ENCODE data around the gene CHST15.

CHST15 gene

DNA sequence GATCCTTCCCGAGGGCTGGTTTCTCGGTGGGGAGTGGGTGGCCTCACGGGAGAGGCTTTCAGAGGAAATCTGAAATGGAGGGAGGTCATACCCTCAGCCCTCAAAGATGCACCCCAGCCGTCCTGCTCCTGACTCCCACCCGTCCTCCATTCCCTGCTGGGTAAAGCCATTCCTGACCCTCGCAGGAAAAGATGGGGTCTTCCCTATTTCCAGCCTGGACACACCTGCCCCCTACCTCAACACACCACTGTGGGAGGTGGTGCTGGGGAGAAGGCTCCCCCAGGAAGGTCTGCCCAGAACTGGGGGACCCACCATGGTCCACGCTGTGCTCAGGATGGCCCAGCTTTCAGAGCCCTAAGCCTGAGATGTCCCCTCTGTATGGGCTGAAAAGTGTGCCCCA lies 86.9 kb downstream of the CHST15 start:
- TF ChIP-seq, protein P1, sequence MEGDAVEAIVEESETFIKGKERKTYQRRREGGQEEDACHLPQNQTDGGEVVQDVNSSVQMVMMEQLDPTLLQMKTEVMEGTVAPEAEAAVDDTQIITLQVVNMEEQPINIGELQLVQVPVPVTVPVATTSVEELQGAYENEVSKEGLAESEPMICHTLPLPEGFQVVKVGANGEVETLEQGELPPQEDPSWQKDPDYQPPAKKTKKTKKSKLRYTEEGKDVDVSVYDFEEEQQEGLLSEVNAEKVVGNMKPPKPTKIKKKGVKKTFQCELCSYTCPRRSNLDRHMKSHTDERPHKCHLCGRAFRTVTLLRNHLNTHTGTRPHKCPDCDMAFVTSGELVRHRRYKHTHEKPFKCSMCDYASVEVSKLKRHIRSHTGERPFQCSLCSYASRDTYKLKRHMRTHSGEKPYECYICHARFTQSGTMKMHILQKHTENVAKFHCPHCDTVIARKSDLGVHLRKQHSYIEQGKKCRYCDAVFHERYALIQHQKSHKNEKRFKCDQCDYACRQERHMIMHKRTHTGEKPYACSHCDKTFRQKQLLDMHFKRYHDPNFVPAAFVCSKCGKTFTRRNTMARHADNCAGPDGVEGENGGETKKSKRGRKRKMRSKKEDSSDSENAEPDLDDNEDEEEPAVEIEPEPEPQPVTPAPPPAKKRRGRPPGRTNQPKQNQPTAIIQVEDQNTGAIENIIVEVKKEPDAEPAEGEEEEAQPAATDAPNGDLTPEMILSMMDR (IDR thresholded peaks at IDR 0.05) = no peak
- no peak overlapping the region for H3K4me3 Mint-ChIP-seq
- peaks cover 15% of the 10 kb centered on the region for H3K27me3 Mint-ChIP-seq (ENCODE audit: low read depth, poor library complexity)
- no peak for DNase-seq
- H3K9me3 Mint-ChIP-seq = peaks cover 3% of the 10 kb centered on the region
- peaks cover 54% of the 10 kb centered on the region for H3K4me1 Mint-ChIP-seq
- H3K27ac Mint-ChIP-seq = peak overlapping the region; percentile 66
- H3K36me3 Mint-ChIP-seq (ENCODE audit: low read depth) = peaks cover 30% of the 10 kb centered on the region

DNA sequence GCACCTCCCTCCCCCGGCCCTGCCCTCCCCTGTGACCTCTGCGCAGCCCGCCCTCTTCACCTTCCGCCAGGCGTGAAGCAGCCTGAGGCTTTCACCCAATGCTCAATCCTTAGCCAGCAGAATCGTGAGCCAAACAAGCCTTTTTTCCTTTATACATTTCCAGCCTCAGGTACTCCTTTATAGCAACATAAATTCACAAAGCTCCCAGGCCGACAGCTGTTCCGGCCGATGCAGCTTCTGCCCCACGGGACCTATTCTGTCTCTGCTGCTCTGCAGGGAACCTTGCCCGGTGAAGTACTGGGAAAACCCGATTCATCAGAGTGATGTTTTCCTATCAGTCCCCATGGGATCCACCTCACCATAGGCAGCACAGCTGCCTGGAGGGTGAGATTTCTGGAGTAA lies 87.4 kb downstream of the CHST15 start:
- Mint-ChIP-seq H3K9me3 (no peaks in the 10 kb centered on the region), H3K27me3 (ENCODE audit: low read depth, poor library complexity) (peaks cover 15% of the 10 kb centered on the region), H3K36me3 (ENCODE audit: low read depth) (peaks cover 25% of the 10 kb centered on the region), H3K4me3 (peak overlapping the region; percentile 57), H3K27ac (peak overlapping the region; percentile 93), H3K4me1 (peaks cover 54% of the 10 kb centered on the region)
- TF ChIP-seq, protein P1 (IDR thresholded peaks at IDR 0.05) = no peak
- DNase-seq = peak; percentile 47

DNA sequence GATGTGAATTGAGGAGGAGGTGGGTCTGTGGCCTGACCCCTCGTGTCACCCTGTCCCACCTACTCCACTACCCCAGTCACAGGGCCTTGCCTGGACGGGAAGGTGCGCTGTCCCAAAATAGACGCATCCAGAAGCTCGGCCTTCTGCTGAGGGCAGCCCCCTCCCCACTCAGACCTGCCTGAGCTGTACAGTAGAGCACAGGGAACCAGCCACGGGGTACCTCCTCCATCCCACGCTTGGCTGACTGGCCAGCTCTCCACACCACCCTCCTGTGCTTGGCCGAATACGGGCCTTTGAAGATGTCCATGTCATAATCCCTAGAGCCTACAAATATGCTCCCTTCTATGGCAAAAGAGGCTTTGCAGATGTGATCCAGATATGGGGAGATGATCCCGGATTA lies 88.3 kb downstream of the CHST15 start:
- peaks cover 54% of the 10 kb centered on the region for H3K4me1 Mint-ChIP-seq
- H3K27me3 Mint-ChIP-seq (ENCODE audit: low read depth, poor library complexity) = peaks cover 15% of the 10 kb centered on the region
- H3K4me3 Mint-ChIP-seq = peak overlapping the region; percentile 54
- TF ChIP-seq, protein P1 (IDR thresholded peaks at IDR 0.05) = no peak
- DNase-seq = no peak
- peaks cover 22% of the 10 kb centered on the region for H3K36me3 Mint-ChIP-seq (ENCODE audit: low read depth)
- H3K9me3 Mint-ChIP-seq = no peaks in the 10 kb centered on the region
- peak overlapping the region; percentile 93 for H3K27ac Mint-ChIP-seq

DNA sequence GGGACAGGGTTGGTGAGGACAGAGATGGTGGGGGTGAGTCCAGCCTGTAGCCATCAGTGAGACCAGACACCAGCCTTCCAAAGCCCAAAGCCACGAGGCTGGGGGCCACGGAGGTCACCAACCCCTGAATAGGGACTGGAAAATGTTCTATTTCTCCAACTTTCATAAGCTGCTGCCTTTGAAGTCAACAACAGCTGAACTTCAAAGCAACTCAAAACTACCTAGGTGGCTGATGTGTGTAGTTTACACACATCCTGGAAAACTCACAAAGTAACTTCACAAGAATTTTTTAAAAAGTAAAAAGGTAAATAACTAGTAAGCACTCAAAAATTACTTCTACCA lies 88.8 kb downstream of the CHST15 start:
- Mint-ChIP-seq H3K36me3 (ENCODE audit: low read depth) (peaks cover 17% of the 10 kb centered on the region), H3K27me3 (ENCODE audit: low read depth, poor library complexity) (peaks cover 15% of the 10 kb centered on the region), H3K4me3 (no peak overlapping the region), H3K27ac (no peak overlapping the region), H3K9me3 (no peaks in the 10 kb centered on the region), H3K4me1 (peaks cover 55% of the 10 kb centered on the region)
- TF ChIP-seq, protein P1 (IDR thresholded peaks at IDR 0.05) = no peak
- no peak for DNase-seq

DNA sequence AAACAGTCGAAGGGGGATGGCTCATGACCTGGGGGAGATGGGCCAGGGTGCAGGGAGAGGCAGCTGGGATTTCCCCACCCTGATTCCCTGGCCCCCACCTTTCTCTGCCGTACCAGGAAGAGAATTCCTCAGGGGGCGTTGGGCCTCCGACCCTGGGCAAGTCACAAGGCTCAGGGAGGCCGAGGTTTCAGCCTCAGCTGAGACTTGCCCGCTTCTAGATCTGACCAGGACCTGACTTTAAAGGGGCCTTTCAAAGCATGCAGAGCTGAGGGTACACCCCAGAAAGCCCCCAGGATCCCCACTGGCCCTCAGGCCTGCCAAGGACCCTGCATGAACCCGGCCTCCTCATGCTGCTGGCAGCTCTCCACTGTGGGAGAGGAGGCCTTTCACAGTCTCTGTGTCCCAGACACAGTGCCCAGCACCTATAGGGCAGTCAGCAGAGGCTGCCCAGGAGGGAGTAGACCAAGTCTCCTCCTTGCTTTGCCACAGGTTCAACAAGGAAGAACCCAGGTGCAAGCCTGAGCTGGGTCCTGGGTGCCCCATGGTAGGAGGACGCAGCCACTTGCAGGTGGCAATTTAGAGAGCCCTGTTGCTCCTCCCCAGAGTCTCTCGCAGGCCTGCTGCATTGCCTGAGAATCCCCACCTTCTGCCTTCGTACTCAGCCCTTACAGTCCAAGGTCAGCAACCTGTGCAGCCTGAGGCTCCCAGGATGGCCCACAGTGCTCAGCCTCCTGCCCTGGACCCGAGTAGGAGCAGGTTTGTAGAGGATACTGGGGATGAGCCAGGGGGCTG lies 89.3 kb downstream of the CHST15 start:
- Mint-ChIP-seq H3K9me3 (no peaks in the 10 kb centered on the region), H3K27me3 (ENCODE audit: low read depth, poor library complexity) (peaks cover 18% of the 10 kb centered on the region), H3K4me1 (peaks cover 53% of the 10 kb centered on the region), H3K27ac (no peak overlapping the region), H3K36me3 (ENCODE audit: low read depth) (peaks cover 12% of the 10 kb centered on the region), H3K4me3 (no peak overlapping the region)
- TF ChIP-seq, protein P1 (IDR thresholded peaks at IDR 0.05) = no peak
- no peak for DNase-seq

DNA sequence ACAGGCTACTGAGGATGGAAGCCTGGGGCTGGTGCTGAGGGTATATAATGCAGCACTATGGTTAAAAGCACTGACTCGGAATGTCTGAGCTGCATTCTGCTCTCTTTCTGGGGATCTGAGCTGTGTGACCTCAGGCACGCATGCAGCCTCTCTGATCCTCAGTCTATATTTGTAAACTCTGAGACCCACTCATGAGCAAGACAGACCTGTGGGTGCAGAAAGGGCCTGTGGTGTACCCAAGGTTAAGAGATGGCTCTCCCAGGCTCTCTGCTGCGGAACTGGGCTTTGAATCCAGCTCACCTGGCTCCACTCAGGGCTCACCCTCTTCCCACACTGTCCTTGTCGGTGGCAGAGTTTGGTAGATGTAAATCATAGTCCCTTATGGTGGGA lies 89.9 kb downstream of the CHST15 start:
- H3K36me3 Mint-ChIP-seq (ENCODE audit: low read depth) = peaks cover 6% of the 10 kb centered on the region
- H3K27ac Mint-ChIP-seq = no peak overlapping the region
- H3K4me3 Mint-ChIP-seq = no peak overlapping the region
- peaks cover 13% of the 10 kb centered on the region for H3K27me3 Mint-ChIP-seq (ENCODE audit: low read depth, poor library complexity)
- TF ChIP-seq, protein P1 (IDR thresholded peaks at IDR 0.05) = no peak
- H3K9me3 Mint-ChIP-seq = no peaks in the 10 kb centered on the region
- peaks cover 48% of the 10 kb centered on the region for H3K4me1 Mint-ChIP-seq
- DNase-seq = no peak

Data from nephron progenitor cell (in vitro differentiated cells).